ENCODE results near the gene KLB.
"Not testable (repeated sequence)": the region's sequence is repeated elsewhere in the genome, so short reads cannot be mapped to it uniquely, and the experiment has no call there.

KLB gene

GRCh38 chr4:39427520-39428114 is 20.9 kb downstream of the KLB start:
- DNase-seq: no peak

GRCh38 chr4:39429476-39430334 is 23.0 kb downstream of the KLB start:
- no peak for DNase-seq

GRCh38 chr4:39433878-39434492 is 27.3 kb downstream of the KLB start:
- DNase-seq: no peak

- DNase-seq: no peak
Observed at GRCh38 chr4:39435659-39436563, 29.2 kb downstream of the KLB start.

GRCh38 chr4:39441593-39441992 is 34.9 kb downstream of the KLB start:
- no peak for DNase-seq

GRCh38 chr4:39442998-39443397 is 36.3 kb downstream of the KLB start:
- DNase-seq: no peak

GRCh38 chr4:39446483-39446841 is 39.7 kb downstream of the KLB start:
- no peak for DNase-seq

- peak in 5 of 14 donors; percentile 2 to 32 (median 6) for DNase-seq
Observed at GRCh38 chr4:39446842-39447573, 40.3 kb downstream of the KLB start.

- DNase-seq: no peak
Observed at GRCh38 chr4:39450618-39451017, 43.9 kb downstream of the KLB start.

GRCh38 chr4:39451423-39452023 is 44.8 kb downstream of the KLB start:
- DNase-seq: no peak

- DNase-seq: no peak
Observed at GRCh38 chr4:39452153-39452859, 45.6 kb downstream of the KLB start.

- DNase-seq: no peak
Observed at GRCh38 chr4:39452860-39453587, 46.3 kb downstream of the KLB start.

GRCh38 chr4:39453738-39454137 is 47.0 kb downstream of the KLB start:
- no peak for DNase-seq

- DNase-seq: no peak
Observed at GRCh38 chr4:39455486-39455885, 48.8 kb downstream of the KLB start.

- no peak for DNase-seq
Observed at GRCh38 chr4:39456946-39457763, 50.4 kb downstream of the KLB start.

GRCh38 chr4:39458161-39458504 is 51.4 kb downstream of the KLB start:
- not testable (repeated sequence) for DNase-seq

GRCh38 chr4:39458505-39459300 is 52.0 kb downstream of the KLB start, which contains the start of the genes LIAS and RPL9:
LIAS (plus strand) TSS chr4:39459056; CDS start chr4:39459118, 62 bp downstream.
RPL9 (minus strand) TSS chr4:39458922; CDS start chr4:39458439, 483 bp downstream.
- peak; percentile 45 to 97 (median 90) for DNase-seq

- no peak for DNase-seq
Observed at GRCh38 chr4:39464886-39465501, 58.3 kb downstream of the KLB start.
